ENCODE measurements around the gene SMYD3.
"Not testable (repeated sequence)": the region's sequence is repeated elsewhere in the genome, so short reads cannot be mapped to it uniquely, and the experiment has no call there.

SMYD3 gene

GRCh38 chr1:246080031-246080430, 427.0 kb downstream of the SMYD3 start:
- in situ Hi-C loops (cut with MboI; ENCODE audit: low pct_unique_long_range_greater_than_20kb, low sequenced_read_pairs): no loop called here
- DNase-seq: no peak

- DNase-seq: no peak
- in situ Hi-C loops (cut with MboI; ENCODE audit: low pct_unique_long_range_greater_than_20kb, low sequenced_read_pairs): no loop called here
These were observed 428.2 kb downstream of the SMYD3 start for GRCh38 chr1:246078888-246079252.

- in situ Hi-C loops (cut with MboI; ENCODE audit: low pct_unique_long_range_greater_than_20kb, low sequenced_read_pairs): no loop called here
- DNase-seq: peak; percentile 81
These were observed 428.8 kb downstream of the SMYD3 start for GRCh38 chr1:246078126-246078887.

- no peak for DNase-seq
- in situ Hi-C loops (cut with MboI; ENCODE audit: low pct_unique_long_range_greater_than_20kb, low sequenced_read_pairs): no loop called here
These were observed 429.6 kb downstream of the SMYD3 start for GRCh38 chr1:246077476-246077875.

- in situ Hi-C loops (cut with MboI; ENCODE audit: low pct_unique_long_range_greater_than_20kb, low sequenced_read_pairs): no loop called here
- no peak for DNase-seq
These were observed 432.7 kb downstream of the SMYD3 start for GRCh38 chr1:246074421-246074820.

GRCh38 chr1:246072456-246072955, 434.6 kb downstream of the SMYD3 start:
- DNase-seq: no peak
- in situ Hi-C loops (cut with MboI; ENCODE audit: low pct_unique_long_range_greater_than_20kb, low sequenced_read_pairs): no loop called here

- DNase-seq; in situ Hi-C loops (cut with MboI; ENCODE audit: low pct_unique_long_range_greater_than_20kb, low sequenced_read_pairs): not testable (repeated sequence)
These were observed 435.1 kb downstream of the SMYD3 start for GRCh38 chr1:246071981-246072380.

GRCh38 chr1:246071561-246071960, 435.5 kb downstream of the SMYD3 start:
- in situ Hi-C loops (cut with MboI; ENCODE audit: low pct_unique_long_range_greater_than_20kb, low sequenced_read_pairs); DNase-seq: not testable (repeated sequence)

- in situ Hi-C loops (cut with MboI; ENCODE audit: low pct_unique_long_range_greater_than_20kb, low sequenced_read_pairs): no loop called here
- no peak for DNase-seq
These were observed 437.5 kb downstream of the SMYD3 start for GRCh38 chr1:246069581-246069980.

GRCh38 chr1:246068619-246069509, 438.2 kb downstream of the SMYD3 start:
- in situ Hi-C loops (cut with MboI; ENCODE audit: low pct_unique_long_range_greater_than_20kb, low sequenced_read_pairs): no loop called here

GRCh38 chr1:246068217-246068512, 438.9 kb downstream of the SMYD3 start:
- no peak for DNase-seq
- in situ Hi-C loops (cut with MboI; ENCODE audit: low pct_unique_long_range_greater_than_20kb, low sequenced_read_pairs): no loop called here

More at GRCh38 chr1:246068619-246069509, 438.2 kb downstream of the SMYD3 start:
- DNase-seq: no peak

GRCh38 chr1:246067432-246068216, 439.5 kb downstream of the SMYD3 start:
- in situ Hi-C loops (cut with MboI; ENCODE audit: low pct_unique_long_range_greater_than_20kb, low sequenced_read_pairs): no loop called here

GRCh38 chr1:246066573-246066972, 440.5 kb downstream of the SMYD3 start:
- in situ Hi-C loops (cut with MboI; ENCODE audit: low pct_unique_long_range_greater_than_20kb, low sequenced_read_pairs): no loop called here
- no peak for DNase-seq

More at GRCh38 chr1:246067432-246068216, 439.5 kb downstream of the SMYD3 start:
- peak; percentile 90 for DNase-seq

- no peak for DNase-seq
- in situ Hi-C loops (cut with MboI; ENCODE audit: low pct_unique_long_range_greater_than_20kb, low sequenced_read_pairs): no loop called here
These were observed 441.5 kb downstream of the SMYD3 start for GRCh38 chr1:246065592-246065991.

GRCh38 chr1:246064891-246065290, 442.2 kb downstream of the SMYD3 start:
- no peak for DNase-seq
- in situ Hi-C loops (cut with MboI; ENCODE audit: low pct_unique_long_range_greater_than_20kb, low sequenced_read_pairs): no loop called here

GRCh38 chr1:246063013-246063616, 444.0 kb downstream of the SMYD3 start:
- in situ Hi-C loops (cut with MboI; ENCODE audit: low pct_unique_long_range_greater_than_20kb, low sequenced_read_pairs): no loop called here

GRCh38 chr1:246058466-246058865, 448.6 kb downstream of the SMYD3 start:
- DNase-seq: no peak
- in situ Hi-C loops (cut with MboI; ENCODE audit: low pct_unique_long_range_greater_than_20kb, low sequenced_read_pairs): no loop called here

More at GRCh38 chr1:246063013-246063616, 444.0 kb downstream of the SMYD3 start:
- no peak for DNase-seq

- in situ Hi-C loops (cut with MboI; ENCODE audit: low pct_unique_long_range_greater_than_20kb, low sequenced_read_pairs): no loop called here
- no peak for DNase-seq
These were observed 454.5 kb downstream of the SMYD3 start for GRCh38 chr1:246052603-246053002.

GRCh38 chr1:246051909-246052518, 455.1 kb downstream of the SMYD3 start:
- in situ Hi-C loops (cut with MboI; ENCODE audit: low pct_unique_long_range_greater_than_20kb, low sequenced_read_pairs): no loop called here
- DNase-seq: no peak

Data from KBM-7 (cell line).